GM21526 (cell line): ENCODE data around the gene NAAA.
"Not testable (repeated sequence)": the region's sequence is repeated elsewhere in the genome, so short reads cannot be mapped to it uniquely, and the experiment has no call there.

Experiments
- ATAC-seq: cut with Tn5 transposase; IDR thresholded peaks from one replicate; pipeline ENCODE4 v1.9.1; 2021; ENCODE audit warnings: moderate library complexity; ENCODE audit not compliant: unreplicated experiment, low FRiP score

The NAAA gene

DNA sequence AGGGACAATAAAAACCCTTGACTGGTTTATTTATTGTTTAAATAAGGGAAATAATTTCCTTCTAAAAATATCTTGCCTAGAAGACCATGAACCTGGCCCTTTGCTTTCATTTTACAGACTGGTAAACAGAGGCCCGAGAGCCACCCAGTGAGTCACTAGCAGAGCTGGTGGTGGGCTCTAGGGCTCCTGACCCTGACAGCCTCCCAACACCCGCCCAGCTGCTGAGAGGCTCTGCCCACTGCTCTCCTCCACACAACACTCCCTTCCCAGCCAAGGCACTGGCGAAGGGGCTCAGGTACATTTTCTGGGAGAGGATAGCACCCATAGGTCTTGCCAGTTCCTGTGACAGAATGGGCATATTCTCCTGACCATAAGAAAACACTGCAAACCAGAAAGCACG, 20.5 kb downstream of the NAAA start:
- no peak for ATAC-seq

GRCh38 chr4:75919920-75920319, 20.9 kb downstream of the NAAA start:
- ATAC-seq, result no peak

DNA sequence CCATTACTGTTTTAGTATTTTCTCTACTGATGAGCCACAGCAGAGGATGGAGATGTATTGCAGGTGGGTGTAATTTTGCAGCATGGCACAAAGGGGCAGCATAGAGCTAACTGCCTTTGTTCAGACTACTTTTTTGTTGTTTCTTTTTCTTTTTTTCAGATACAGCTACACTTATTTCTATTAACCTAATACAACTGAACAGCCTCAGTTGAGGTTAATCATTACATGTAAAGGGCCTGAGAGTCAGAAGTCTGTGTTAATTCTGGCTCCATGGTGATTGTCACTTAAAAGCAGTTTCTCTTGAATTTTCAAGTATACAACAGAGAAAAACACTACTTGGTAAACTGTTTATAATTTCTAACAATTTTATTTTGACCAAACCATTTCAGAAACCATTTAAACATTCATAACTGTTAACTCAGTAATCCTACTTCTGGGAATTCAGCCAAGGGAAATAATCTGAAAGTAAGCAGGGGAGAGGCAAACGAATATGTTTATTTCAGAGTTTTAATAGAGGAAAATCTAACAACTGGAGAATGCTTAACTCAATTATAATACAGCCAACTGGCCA, 24.6 kb downstream of the NAAA start:
- peak; percentile 63 for ATAC-seq

- no peak for ATAC-seq
Observed at GRCh38 chr4:75912968-75913367, 27.8 kb downstream of the NAAA start.

DNA sequence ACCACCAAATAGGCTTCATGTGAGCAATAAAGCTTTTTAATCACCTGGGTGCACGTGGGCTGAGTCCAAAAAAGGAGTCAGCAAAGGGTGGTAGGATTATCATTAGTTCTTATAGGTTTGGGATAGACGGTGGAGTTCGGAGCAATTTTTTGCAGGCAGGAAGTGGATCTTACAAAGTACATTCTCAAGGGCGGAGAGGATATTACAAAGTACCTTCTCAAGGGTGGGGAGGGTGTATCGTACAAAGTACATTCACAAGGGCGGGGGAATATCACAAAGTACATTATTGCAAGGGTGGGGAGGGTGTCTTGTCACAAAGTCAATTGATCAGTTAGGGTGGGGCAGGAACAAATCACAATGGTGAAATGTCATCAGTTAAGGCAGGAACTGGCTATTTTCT, 30.0 kb downstream of the NAAA start:
- not testable (repeated sequence) for ATAC-seq

- ATAC-seq, result no peak
Observed at GRCh38 chr4:75909405-75909804, 31.4 kb downstream of the NAAA start.

DNA sequence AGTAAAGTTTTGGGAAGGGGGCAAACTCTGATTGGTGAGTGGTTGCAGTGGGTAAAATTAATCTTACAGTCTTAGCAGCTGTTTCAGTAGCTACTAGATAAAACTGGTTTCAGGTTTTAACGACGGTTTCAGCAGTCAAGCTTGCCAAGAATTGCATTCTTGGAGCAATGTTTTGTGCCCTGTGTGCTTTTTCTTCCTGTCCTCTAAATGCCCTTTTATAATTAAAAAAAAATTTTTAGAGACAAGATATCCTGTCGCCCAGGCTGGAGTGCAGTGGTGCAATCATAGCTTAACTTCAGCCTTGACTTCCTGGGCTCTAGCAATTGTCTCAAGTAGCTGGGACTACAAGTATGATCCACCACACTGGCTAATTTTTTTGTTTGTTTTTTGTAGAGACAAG, 32.3 kb downstream of the NAAA start:
- no peak for ATAC-seq

DNA sequence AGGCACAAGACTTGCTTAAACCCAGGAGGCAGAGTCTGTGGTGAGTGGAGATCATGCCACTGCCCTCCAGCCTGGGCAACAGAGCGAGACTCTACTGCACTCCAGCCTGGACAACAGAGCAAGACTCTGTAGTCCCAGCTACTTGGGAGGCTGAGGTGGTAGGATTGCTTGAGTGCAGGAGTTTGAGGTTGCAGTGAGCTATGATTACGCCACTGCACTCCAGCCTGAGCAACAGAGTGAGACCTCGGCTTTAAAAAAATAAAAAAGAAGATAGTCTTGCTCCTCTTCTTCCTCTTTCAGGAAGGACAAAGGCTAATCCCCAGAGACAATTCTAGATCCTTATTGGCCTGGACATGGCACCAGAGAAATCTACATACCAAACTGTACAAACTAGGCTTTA, 32.8 kb downstream of the NAAA start:
- ATAC-seq, result no peak

DNA sequence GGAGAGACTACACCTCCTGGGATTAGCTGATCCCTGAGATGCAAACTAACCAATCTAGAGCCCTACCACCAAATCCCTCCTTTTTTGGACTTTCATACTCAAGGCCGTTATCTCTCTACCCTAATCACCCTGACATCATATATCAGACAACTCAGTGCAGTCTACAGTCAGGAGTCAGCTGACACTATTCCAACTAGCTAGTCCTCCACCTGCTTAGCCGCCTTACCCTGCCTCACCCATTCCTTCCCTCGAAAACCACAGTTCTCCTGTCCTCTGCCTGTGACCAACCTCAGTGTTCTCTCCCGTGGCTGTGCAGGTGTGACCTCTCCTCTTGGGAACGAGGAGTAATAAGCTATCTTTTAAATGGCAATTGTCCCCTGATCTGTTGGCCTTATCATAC, 36.7 kb downstream of the NAAA start:
- ATAC-seq, result no peak

DNA sequence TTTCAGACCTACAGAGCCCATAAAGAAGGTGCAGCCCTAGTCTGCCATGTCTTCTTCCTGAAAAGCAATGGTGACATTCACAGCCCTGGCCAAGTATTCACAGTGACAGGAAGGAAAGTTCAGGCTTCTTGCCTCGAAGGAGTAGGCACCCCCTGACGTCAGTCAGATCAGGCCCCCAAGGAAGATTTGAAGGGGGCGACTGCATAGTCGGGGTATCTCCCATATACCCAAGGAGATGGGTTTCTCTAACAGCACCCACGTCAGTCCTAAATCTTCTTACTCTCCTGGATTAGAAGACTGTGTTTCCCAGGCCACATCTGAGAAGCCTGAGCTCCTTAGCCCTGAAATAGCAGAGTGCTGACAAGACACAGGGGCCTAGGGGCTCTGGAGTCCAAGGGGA, 38.5 kb downstream of the NAAA start, which contains the start of gene PPEF2:
TSS of gene PPEF2 (minus strand) at position 101 of the 400 bp plus-strand sequence. CDS start 6,127 bp downstream, outside the sequence.
- ATAC-seq, result no peak

DNA sequence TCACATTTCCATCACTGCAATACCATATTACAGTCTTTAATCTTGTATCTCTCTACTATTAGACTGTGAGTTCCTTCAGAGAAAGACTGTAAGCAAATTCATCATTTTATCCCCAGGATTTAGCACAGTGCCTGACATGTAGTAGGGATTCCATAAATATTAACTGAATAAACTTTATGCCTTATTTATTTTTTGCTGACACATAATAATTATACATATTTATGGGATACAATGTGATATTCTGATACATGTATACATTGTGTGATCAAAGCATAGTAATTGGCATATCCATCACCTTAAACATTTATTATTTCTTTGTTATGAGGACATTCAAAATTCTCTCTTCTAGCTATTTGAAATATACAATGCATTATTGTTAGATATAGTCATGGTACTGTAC, 42.3 kb downstream of the NAAA start:
- ATAC-seq, result no peak

GRCh38 chr4:75895744-75896314, 45.0 kb downstream of the NAAA start:
- no peak for ATAC-seq

DNA sequence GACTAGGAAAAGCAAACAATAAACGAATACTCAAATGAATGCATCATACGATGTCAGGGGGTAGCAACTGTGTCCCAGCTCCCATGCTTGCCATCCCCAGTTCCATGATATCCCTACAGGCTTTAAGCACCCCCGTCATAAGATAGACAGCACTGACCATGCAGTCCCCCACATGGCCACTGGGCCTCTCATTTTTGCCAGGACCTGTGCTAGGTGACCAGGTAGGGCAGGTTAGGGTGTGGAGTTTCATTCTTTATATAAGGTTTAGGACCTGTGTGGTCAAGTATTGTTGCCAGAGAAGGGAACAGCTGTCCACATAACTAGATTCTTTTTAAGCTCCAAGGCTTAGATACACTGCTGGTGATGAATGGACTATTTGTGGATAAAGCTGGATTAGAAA, 48.3 kb downstream of the NAAA start:
- ATAC-seq, result no peak

GRCh38 chr4:75891611-75892010, 49.2 kb downstream of the NAAA start:
- no peak for ATAC-seq

GRCh38 chr4:75889537-75890199, 51.1 kb downstream of the NAAA start:
- ATAC-seq, result no peak

DNA sequence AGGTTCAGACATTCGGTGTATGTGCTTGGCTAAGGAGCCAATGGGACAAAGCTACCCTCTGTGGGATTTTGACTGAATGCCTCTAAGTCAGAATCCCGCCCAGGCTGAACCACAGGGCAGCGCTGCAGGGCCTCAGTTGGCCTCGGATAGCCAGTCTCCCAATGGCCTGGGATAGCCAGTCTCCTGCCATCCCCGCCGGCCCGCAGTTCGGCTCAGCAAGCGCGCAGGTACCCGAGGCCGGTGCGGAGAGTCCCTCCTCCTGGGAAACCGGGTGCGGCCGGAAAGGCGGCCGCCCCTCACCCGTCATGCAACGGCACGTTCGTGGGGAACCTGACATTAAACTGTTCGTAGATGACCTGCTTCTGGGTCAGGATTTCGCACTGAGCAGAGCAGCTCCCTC, 54.7 kb downstream of the NAAA start:
- no peak for ATAC-seq

DNA sequence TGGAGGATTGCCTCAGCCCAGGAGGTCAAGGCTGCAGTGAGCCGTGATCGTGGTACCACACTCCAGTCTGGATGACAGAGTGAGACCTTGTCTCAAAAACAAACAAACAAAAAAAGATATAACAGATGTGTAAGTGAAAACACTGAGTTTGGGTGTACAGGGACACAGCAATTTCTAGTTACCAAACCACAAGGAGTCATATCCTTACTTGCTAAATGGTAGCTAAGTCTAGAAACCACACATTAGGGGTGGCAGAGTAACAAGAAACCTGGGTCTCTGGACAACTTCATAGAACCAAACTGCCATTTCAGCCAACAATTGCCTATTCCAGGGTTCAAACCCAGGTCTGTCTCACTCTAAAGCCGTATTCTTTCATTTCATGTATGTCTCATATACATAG, 59.3 kb downstream of the NAAA start:
- no peak for ATAC-seq

DNA sequence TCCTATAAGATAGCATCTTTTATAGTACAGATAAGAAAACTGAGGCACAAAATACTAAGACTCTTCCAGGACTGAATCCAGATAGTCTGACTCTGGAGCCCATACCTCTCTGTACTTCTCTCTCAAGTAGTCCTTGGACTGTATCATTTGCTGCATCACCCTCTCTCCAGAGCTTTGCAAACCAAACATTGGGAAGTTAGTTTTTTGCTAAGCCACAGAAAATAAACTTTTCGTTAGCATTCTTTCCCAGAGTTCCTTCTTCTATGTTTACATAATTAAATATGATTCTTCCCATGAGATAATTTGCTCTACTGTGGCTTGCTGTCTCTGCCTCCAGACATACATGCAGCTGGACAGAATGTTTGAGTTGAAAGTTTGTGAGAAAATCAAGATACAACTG, 60.5 kb downstream of the NAAA start:
- ATAC-seq, result no peak

DNA sequence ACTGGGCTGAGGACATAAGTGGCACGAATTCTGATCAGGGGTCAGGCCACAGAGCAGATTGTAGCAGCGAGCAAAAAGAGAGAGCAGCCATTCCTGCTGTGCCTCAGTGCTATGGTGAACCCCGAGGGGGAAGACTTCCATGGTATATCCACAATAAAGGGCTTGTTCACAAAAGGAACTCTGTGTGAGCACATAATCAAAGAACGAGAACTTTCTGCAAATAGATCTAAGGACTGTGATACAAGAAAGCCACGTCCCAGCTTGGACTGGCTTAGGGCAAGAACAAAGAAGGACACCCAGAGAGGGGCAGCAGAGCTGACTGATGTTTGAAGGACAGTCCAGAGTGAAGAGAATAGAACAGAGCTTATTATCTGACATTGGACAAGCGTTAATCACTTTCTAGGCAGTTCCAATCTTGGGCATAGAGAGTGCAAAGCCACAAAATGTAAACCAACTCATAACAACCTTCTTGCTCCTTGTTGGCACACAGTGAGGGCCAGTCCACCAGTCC, 62.5 kb downstream of the NAAA start:
- ATAC-seq, result no peak

DNA sequence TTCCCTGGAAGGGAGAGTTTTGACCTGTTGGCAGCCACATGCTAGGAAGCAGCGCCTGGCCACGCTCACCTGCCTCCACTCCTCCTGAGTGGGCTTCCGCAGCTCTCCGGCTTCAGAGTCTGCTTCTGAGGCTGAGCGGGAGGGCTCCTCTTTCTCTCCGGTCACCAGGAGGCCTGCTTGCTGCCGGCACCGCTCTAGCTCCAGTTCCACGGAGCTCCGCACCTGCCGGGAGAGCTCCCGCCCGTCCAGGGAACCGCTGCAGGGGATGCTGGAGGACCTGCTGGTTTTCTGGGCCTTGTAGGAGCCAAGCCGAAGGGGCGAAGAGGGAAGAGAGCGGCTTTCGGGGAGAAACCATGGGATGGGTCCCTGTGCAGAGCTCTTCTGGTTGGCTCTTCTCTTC, 64.6 kb downstream of the NAAA start:
- no peak for ATAC-seq

DNA sequence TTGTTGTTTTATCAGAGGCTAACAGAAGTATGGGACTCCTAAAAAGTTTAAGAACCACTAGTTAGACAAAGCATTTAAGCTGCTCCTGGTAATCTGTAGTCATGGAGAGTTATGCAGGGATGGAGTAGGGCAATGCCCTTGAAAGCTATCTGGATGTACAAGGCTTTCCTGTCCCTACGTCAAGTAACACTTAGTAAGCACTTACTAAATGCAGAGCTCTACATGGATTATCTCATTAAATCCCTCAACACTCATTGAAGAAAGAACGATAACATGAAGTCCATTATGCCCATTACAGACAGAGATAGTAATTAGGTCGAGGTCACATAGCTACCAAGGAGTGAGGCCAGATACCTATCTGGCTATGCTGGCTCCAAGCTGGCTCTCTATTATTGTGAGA, 71.7 kb downstream of the NAAA start:
- ATAC-seq, result no peak

DNA sequence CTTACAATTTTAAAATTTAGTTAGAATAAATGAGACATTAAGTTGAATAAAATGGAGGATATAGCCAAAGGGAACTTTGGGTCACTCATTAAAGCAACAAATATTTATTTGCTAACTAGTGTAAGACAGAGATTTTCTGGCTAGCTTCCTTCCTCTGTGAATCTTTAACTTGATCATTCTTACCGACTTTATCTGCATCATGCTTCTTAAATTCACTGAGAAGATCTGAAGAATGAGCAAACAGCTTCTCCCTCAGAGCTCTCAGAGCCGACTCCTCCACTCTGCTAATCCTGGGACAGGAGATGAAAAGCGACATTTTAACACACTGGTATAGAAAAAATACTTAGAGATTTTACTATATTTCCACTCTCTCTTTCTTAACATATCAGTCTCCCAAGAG, 73.7 kb downstream of the NAAA start:
- ATAC-seq, result no peak
